Fibroblast of pulmonary artery (primary cell): ENCODE measurements around the gene CRYBB1.

Source experiments
- DNase-seq: peaks from one replicate; pipeline ENCODE4 v3.0.0-alpha.2; 2010; ENCODE audit warnings: low read depth
- H3K4me3 ChIP-seq: replicated peaks from 2 replicates; pipeline ENCODE4 v1.5.1; 2011; ENCODE audit warnings: low read depth, mild to moderate bottlenecking, control low read depth, low read length, moderate library complexity
- CTCF ChIP-seq: IDR thresholded peaks from 2 replicates; pipeline ENCODE4 v1.5.1; 2011; ENCODE audit warnings: mild to moderate bottlenecking, control low read depth, low read length, inconsistent platforms; ENCODE audit errors: missing control alignments

The CRYBB1 gene

GRCh38 chr22:26549902-26550497, 67.8 kb downstream of the CRYBB1 start:
- no peak overlapping the region for H3K4me3 ChIP-seq
- DNase-seq = no peak
- TF ChIP-seq CTCF = no peak
